AG04450 (cell line): ENCODE measurements around the gene SHMT2. TPM values are rescaled to one million over a fixed set of nuclear protein-coding genes. Genes with fewer than 3 reads are reported as not detected.

ENCODE experiments used
- CTCF ChIA-PET: fragments of 300-600, 350-600 bp; formaldehyde crosslinking; extraction: SDS; loops from one replicate; lab custom pipeline; 2022; ENCODE audit warnings: antibody characterized with exemption, inconsistent platforms; lab: Charles Lee
- POLR2A ChIA-PET: fragments of 350-600 bp; formaldehyde crosslinking; extraction: SDS; loops from one replicate; lab custom pipeline; 2021; ENCODE audit warnings: antibody characterized with exemption, inconsistent platforms; lab: Yijun Ruan, JAX
- DNase-seq: peaks from one replicate; pipeline ENCODE4 v3.0.0-alpha.2; 2011; ENCODE audit warnings: low read depth, low spot score
- H3K27ac ChIP-seq: one replicate; pipeline ENCODE4 v1.5.1; 2012; ENCODE audit warnings: low read depth, low read length, control low read depth
- H3K27me3 ChIP-seq: one replicate; pipeline ENCODE4 v1.6.0; 2012; ENCODE audit warnings: low read length; ENCODE audit not compliant: control insufficient read depth, insufficient read depth
- H3K4me3 ChIP-seq: 2 replicates; pipeline ENCODE4 v1.5.1; 2011; ENCODE audit warnings: mild to moderate bottlenecking, low read depth, low read length, control low read depth
- H3K9me3 ChIP-seq: 2 replicates; pipeline ENCODE4 v1.5.1; 2012; ENCODE audit warnings: low read length; ENCODE audit not compliant: control insufficient read depth, insufficient read depth
- CTCF ChIP-seq: IDR thresholded peaks from 2 replicates; pipeline ENCODE4 v1.5.1; 2011; ENCODE audit warnings: low read depth, low read length, control low read depth, inconsistent platforms
- polyA plus RNA-seq: library from polyadenylated mRNA; depleted of rRNA; stranded (reverse); fragments of >200 nt; gene quantifications from 2 replicates; pipeline ENCODE4 v1.2.3, GENCODE V29; 2011

The SHMT2 gene
- polyA plus RNA-seq, 1 experiment, result 266 TPM

DNA sequence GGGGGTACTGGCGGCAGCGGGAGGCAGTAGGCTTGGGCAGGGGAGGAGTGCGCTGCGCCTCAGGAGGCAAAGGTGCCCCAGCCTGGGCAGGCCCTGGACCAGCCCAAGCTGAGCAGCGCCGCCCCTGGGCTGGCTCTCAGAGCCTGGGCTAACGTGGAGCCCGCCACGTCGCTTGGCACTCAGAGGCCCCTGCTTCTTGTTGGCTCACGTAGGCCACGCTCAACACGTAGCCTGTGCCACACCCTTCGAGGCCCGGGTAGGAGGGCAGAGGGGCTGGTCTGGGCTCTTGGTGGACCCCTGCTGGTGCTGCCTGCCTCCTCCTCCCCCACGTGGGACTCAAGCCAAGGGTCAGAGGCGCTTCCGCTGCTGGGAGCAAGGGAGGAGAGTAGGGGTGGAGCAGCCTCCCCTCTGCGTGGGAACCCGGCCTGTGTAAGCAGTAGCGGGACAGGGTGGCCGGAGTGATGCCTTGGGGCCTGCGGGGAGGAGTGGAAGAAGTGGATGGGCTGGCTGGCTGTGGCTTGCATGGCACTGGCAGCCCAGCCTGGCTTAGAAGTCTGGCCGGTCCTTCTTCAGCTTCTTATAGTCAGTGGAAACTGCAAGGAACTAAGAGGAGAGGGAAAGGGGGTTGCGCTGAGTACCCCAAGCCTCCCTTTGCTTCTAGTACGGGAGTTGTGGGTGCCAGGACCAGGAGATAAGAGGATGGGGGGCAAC is 5.7 kb downstream of the SHMT2 start:
- no peak for DNase-seq
- H3K27me3 ChIP-seq, result no peaks in the 10 kb centered on the region
- ChIA-PET CTCF (no interaction called here), POLR2A (no interaction called here)
- no peak for TF ChIP-seq CTCF
- no peak overlapping the region for H3K27ac ChIP-seq
- H3K9me3 ChIP-seq, result peaks cover 2% of the 10 kb centered on the region; the same call in 1 of the 2 replicates
- no peak overlapping the region for H3K4me3 ChIP-seq

DNA sequence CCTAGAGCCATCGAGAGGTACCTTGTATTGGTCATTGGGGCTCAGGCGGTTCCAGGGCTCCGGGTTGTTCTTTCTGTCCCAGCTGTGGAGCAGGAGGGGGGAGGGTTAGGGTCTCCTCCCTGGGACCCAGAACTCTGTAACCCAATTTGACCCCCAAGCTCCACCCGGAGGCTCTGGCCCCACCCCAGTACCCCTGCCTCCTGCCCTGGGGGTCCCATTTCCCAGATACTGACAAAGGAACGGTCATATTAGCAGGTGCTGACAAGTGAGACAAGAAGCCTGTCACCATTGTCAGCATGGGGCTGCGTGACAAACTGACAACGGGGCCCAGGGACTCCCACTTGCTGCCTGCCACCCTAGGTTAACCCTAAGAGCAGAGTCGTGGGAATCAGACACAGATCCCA is 6.2 kb downstream of the SHMT2 start:
- H3K27ac ChIP-seq, result no peak overlapping the region
- no peaks in the 10 kb centered on the region for H3K27me3 ChIP-seq
- peaks cover 3% of the 10 kb centered on the region; the same call in 1 of the 2 replicates for H3K9me3 ChIP-seq
- DNase-seq, result no peak
- CTCF ChIA-PET, result interaction anchor here (0.5 to 10.5 kb wide), 2 partner anchors 18 to 21 kb away, joined by 3 to 161 read pairs; partner anchors contain the start of gene NXPH4
- H3K4me3 ChIP-seq, result no peak overlapping the region
- TF ChIP-seq CTCF, result no peak
- POLR2A ChIA-PET, result no interaction called here

DNA sequence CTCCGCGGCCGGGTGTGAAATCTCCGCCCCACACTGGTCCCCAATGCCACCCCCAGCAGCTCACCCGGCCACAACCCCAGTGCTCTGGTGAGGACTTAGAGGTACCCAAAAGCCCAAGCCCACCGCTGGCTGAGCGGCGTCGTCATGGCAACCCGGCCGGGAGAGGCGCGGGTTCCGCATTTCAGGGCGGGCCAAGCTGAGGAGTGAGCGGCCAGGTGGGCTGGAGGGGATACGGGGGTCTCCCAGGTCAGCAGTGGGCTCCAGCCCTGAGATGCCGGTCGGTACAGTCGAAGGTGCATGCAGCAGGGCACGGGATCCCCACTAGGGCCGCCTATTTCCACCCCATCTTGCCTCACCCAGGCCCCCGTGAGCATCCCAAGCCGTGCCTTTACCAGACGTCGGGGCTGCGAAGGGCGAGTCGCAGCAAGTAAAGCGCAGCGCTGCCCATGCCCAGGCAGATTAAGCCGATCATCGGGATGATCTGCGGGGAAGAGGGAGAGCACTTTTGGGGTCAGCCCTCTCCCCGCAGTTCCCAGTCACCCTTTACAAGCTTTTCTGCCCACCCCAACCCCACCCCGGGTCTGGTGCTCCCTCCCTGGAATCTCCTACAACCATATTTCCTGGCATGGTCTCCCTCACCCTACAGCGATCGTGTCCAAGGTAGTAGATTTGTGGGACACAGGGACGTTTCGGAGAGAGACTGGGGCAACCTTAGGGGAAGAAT is 6.9 kb downstream of the SHMT2 start:
- H3K9me3 ChIP-seq, result peaks cover 3% of the 10 kb centered on the region; the same call in 1 of the 2 replicates
- ChIA-PET CTCF (interaction anchor here (0.5 to 10.5 kb wide), 4 partner anchors 9 to 21 kb away, joined by 3 to 161 read pairs (median 4); partner anchors contain the start of gene NXPH4), POLR2A (interaction anchor here (0.5 kb wide), 1 partner anchor 22 kb away, joined by 3 read pairs; no protein-coding TSS in a partner anchor)
- no peak overlapping the region for H3K4me3 ChIP-seq
- H3K27ac ChIP-seq, result no peak overlapping the region
- H3K27me3 ChIP-seq, result peaks cover 5% of the 10 kb centered on the region
- DNase-seq, result no peak
- TF ChIP-seq CTCF, result no peak

DNA sequence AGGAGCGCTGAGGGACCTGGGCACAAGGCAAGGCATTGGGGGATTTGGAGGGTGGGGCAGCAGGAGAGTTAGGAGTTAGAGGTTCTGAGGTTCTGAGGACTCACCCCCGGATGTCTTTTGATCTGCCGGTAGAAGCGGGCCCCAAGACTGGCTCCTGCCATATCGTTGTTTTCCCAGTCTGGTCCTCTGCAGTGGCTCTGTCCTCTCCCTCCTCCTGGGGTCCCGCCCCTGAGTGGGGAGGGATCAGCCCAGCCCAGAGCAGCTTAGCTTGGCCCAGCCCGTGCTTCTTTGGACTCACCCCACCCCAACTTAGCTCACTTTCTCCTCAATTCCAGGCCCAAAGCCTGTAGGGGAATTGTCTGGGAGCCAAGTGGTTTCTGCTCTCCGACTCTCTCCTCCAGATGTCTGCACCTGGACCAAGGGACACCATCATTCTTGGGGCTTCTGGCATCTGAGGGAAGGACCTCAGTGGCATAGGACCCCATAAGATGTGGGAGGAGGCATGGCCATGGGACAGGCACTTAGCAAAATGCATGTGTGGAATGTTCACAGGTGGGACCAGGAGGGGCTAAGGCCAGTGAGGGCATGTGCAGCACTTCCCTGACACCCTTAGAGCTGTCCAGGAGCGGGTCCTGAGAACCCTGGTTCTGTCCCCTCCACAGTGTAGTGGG is 7.5 kb downstream of the SHMT2 start:
- no peak for DNase-seq
- H3K27me3 ChIP-seq, result peaks cover 12% of the 10 kb centered on the region
- POLR2A ChIA-PET, result interaction anchor here (0.5 kb wide), 1 partner anchor 23 kb away, joined by 3 read pairs; no protein-coding TSS in a partner anchor
- H3K27ac ChIP-seq, result no peak overlapping the region
- H3K4me3 ChIP-seq, result no peak overlapping the region
- no peak for TF ChIP-seq CTCF
- CTCF ChIA-PET, result interaction anchor here (1.0 to 10.5 kb wide), 3 partner anchors 10 to 22 kb away, joined by 4 to 161 read pairs (median 5); partner anchors contain the start of gene NXPH4
- H3K9me3 ChIP-seq, result peaks cover 3% of the 10 kb centered on the region; the same call in 1 of the 2 replicates
